Measurements from ENCODE around the gene TMEM108. TPM values are rescaled to one million over a fixed set of nuclear protein-coding genes. Genes with fewer than 3 reads are reported as not detected.

TMEM108 gene
- total RNA-seq, 1 donor from 2014 or later = 1.4 TPM

GRCh38 chr3:133388696-133389395, 350.7 kb downstream of the TMEM108 start:
- DNase-seq = no peak

DNA sequence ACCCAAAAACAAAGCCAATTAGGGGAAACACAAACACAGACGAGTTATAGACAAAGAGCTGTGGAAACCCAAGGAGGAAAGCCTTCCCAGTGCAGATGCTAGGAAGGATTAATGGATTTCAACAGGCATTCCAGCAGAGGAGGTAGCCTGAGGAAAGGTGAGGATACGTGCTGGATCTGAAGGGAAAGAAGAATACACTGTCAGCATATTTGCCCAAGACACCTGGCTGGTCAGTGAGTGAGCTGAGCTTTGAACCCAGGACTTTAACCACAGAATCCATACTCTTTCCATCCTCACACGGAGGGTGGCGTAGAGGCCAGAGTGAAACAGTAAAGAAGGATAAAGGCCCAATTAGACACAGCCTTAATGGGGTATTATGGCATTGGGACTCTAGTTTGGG, 352.5 kb downstream of the TMEM108 start:
- DNase-seq = no peak

DNA sequence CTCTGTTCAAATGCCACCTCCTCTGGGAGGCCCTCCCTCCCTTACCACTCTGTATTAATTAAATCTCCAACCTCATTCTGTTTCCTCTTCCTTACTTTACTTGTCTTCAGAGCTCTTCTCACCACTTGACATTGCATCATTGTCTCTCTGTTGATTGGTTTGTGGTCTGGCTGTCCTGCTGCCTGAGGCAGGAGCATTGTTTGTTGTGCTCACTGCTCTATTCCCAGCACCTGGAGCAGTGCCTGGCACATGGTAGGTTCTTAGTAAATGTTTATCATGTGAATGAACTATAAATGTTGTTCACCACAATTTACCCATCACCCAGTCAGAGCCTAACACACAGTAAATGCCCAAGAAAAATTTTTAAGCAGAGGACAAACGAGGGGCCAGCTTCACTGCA, 355.0 kb downstream of the TMEM108 start:
- DNase-seq = no peak

- no peak for DNase-seq
Measured at GRCh38 chr3:133393691-133394474, 355.7 kb downstream of the TMEM108 start.

- DNase-seq = no peak
Measured at GRCh38 chr3:133394561-133395311, 356.5 kb downstream of the TMEM108 start.

DNA sequence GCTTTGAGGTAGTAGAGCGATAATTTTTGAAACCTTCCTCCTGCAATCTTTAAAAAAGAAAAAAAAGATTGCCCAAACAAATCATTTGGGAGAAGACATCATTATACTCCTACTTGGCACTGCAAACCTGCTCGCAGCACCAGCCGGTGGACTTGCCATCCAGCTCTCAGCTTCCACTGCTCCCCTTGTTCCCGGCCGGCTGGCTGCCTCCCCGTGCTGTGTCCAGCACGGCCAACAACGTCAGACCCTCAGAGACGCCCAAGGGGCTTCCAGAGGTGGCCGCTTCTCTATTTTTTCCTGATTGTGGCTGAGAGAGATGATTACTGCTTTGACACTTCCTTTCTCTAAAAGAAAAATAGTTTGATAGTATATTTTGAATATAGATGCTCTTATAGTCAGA, 358.7 kb downstream of the TMEM108 start:
- no peak for DNase-seq

DNA sequence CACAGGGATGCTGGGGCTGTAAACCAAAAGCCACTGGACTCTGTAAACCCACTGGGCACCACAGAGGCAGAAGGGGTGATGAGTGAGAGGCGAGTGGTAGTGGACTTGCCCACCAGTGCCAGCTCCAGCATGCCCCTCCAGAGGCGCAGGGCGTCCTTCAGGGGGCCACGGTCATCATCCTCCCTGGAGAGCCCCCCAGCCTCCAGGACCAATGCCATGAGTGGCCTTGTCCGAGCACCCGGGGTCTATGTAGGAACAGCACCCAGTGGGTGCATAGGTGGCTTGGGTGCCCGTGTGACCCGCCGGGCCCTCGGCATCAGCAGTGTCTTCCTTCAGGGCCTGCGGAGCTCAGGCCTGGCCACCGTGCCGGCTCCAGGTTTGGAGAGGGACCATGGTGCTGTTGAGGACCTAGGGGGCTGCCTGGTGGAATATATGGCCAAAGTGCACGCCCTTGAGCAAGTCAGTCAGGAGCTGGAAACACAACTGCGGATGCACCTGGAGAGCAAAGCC, 361.9 kb downstream of the TMEM108 start, which contains the start of gene BFSP2:
Gene BFSP2 (plus strand): TSS at position 51 of the 510 bp plus-strand sequence. CDS start 28 bp downstream, at position 79.
- no peak for DNase-seq

- no peak for DNase-seq
Measured at GRCh38 chr3:133401374-133402135, 363.4 kb downstream of the TMEM108 start.

- no peak for DNase-seq
Measured at GRCh38 chr3:133404920-133405319, 366.7 kb downstream of the TMEM108 start.

- no peak for DNase-seq
Measured at GRCh38 chr3:133408366-133408765, 370.2 kb downstream of the TMEM108 start.

- no peak for DNase-seq
Measured at GRCh38 chr3:133408961-133409360, 370.8 kb downstream of the TMEM108 start.

DNA sequence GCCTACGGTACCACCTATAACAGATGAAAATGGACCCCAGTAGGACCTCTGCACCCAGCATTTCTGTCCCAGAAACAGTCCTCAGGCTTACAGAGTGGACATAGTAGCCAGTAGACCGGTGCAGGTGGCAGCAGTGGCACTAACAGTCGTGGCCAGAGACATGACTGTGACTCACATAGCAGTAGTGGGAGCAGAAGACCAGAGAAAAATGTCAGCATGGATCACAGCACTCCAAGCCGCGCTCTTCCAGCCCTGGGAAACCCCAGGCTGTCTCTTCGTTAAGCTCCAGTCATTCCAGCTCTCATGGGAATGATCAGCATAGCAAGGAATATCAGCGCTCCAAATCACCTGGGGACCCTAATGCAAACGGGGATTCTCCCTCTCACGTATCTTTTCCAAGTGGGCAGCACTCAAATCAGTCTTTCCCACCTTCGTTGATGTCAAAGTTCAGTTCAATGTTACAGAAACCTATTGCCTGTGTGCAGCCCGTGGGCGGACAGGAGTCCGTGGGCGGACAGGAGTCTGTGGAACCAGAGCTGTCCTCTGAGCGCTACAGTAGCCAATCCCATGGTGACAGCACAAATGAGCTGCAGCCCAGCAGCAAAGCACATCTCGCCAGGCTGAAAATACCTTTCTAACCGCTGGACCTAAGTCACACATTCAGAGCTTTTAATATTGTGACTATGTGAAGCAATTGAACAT, 372.2 kb downstream of the TMEM108 start:
- no peak for DNase-seq

DNA sequence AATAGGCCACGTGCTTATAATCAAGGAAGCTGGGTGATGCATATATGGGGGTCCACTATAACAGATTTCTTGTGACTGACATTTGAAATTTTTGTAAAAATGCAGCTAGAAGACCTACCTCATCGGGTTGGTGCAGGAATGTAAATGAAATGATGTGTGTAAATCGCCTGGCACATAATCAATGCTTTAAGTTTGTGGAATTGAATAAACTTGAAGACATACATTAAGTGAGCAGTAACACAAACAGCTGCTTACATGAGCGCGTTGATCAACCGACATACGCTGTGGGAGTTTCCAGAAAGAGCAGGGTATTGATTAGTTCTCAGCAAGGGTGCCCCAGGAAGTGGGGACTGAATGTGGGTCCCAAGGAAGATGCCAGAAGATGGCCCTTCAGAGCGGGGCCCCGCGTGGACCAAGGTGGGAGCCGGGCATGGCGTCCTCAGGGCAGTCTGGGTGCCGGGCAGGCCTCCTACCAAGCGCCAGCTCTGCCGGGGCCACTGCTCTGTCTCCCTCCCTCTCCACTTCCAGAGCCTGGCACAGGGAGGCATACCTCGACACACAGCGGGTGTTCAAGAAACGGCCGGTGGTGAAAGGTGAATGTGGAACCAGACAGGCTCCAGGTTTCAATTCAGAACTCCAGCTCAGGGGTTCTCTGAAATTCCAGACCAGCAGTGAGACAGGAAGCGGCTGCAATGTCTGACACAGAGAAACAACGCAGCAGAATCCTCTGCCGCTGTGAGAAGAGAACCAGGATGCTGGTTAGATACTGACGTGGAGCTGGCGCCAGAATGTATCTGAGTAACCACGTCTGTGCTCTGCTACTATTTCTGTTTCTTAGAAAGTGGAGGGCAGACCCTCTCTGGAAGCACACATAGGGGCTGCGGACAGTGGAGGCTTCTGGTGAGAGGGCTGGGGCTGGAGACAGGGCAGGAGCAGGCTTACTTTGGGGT, 374.3 kb downstream of the TMEM108 start:
- no peak for DNase-seq

GRCh38 chr3:133413161-133414020, 375.2 kb downstream of the TMEM108 start:
- DNase-seq = peak; percentile 39

DNA sequence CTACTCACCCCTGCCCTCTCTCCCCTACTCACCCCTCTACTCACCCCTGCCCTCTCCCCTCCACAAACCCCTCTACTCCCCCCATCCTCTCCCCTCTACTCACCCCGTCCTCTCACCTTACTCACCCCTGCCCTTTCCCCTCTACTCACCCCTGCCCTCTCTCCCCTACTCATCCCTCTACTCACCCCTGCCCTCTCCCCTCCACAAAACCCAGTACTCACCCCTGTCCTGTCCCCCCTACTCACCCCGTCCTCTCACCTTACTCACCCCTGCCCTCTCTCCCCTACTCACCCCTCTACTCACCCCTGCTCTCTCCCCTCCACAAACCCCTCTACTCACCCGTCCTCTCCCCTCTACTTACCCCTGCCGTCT, 375.8 kb downstream of the TMEM108 start:
- DNase-seq = no peak

- DNase-seq = no peak
Measured at GRCh38 chr3:133418361-133418760, 380.2 kb downstream of the TMEM108 start.

DNA sequence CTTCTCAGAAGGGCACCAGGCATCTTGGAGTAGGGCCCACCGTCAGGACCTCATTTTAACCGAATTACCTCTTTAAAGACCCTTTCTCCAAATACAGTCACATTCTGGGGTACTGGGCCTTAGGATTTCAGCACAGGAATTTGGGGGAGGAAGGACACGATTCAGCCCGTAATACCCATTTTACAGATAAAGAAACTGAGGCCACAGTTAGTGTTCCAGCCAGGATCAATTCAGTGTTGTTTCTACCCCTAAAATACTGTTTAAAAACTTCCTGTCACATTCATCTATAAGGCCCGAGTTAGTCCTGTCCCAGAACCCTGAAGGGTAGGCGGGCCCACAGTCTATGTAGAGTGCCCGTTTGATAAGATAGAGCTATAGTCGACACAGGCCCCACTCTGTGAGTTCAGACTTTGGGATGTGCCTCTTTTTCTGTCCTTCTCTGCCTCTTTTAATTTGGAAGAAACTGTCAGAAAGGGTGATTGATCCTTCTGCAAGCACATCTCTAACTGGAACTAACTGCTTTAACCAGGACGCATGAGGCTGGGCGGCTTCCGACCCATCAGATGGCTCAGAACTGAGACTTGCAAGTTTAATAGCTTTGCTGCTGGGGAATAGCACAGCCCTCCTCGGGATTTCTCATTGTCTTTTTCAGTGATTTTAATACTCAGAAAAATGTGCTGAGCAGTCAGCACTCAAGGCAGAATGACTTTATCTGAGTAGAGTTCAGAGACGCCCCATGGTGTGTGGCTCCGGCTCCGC, 381.1 kb downstream of the TMEM108 start:
- no peak for DNase-seq
